Measurements from ENCODE around the gene GYPC. TPM values are rescaled to one million over a fixed set of nuclear protein-coding genes. Genes with fewer than 3 reads are reported as not detected.

The GYPC gene
- total and polyA plus RNA-seq, 2 of the 4 experiments (the other 2 are of a cell fraction), result 53.4 to 96.3 TPM

DNA sequence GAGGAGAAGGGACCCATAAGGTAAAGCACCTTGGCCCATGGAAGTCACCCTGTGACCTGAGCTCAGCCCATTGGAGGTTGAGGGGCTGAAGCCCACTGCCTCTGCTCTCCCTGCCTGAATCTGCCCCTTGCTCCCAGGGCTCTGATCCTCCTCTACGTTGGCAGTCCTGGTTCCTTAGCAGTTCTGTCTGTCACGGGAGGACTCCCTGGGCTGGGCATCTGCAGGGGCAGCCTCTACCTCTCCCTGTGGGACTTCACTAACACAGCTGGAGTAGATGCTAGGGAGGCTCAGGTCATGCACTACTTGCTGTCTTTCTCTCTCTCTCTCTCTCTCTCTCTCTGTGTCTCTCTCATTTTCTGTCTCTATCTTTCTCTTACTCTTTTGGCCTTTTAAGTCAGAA lies 8.7 kb downstream of the GYPC start:
- H3K4me2 ChIP-seq (ENCODE audit: low read depth, low read length), result no peak overlapping the region
- DNase-seq, result no peak
- H3K36me3 ChIP-seq (ENCODE audit: control insufficient read depth, insufficient read depth, low read length), result peaks cover 11% of the 10 kb centered on the region; the same call in 1 of the 2 replicates
- CTCF ChIA-PET, result no interaction called here
- no peak overlapping the region for H3K14ac ChIP-seq (replicated peaks; ENCODE audit: low read depth, low read length)
- no peak overlapping the region for H2BK5ac ChIP-seq (ENCODE audit: low read depth, low read length, poor library complexity, severe bottlenecking)
- no peak overlapping the region for H2AK9ac ChIP-seq (replicated peaks; ENCODE audit: low read depth, low read length, poor library complexity)
- POLR2A ChIA-PET (ENCODE audit: unreplicated experiment), result no interaction called here
- peaks cover 7% of the 10 kb centered on the region; the same call in 1 of the 2 replicates for H3K4me1 ChIP-seq (ENCODE audit: control insufficient read depth, insufficient read depth, low read length)
- H3K9ac ChIP-seq (ENCODE audit: low read depth, low read length), result no peak overlapping the region
- H4K8ac ChIP-seq (ENCODE audit: low read depth in 2 of 2, low read length in 2 of 2), result no peak overlapping the region
- no CpG with 5 or more reads among the region's 2 CpGs for WGBS, 2 experiments (ENCODE audit: extremely low coverage in 2 of 2, insufficient read length in 1 of 2)
- peaks cover 9% of the 10 kb centered on the region; the same call in 1 of the 2 replicates for H3K9me1 ChIP-seq (ENCODE audit: insufficient read depth, low read length)
- no peaks in the 10 kb centered on the region for H3K27me3 ChIP-seq (ENCODE audit: control insufficient read depth, insufficient read depth, low read length)
- intact Hi-C loops (cut with micrococcal nuclease) (no loop called here), in situ Hi-C loops (cut with MboI; ENCODE audit: low sequenced_read_pairs) (no loop called here), dilution Hi-C loops (cut with HindIII; ENCODE audit: low sequenced_read_pairs, unreplicated experiment) (no loop called here)
- no peak overlapping the region for H3K23ac ChIP-seq (ENCODE audit: low read depth, low read length)
- H3K4ac ChIP-seq (ENCODE audit: low read depth, low read length), result no peak overlapping the region
- no peak overlapping the region for H2BK15ac ChIP-seq (ENCODE audit: low read depth, low read length)
- no peak overlapping the region for H4K91ac ChIP-seq (ENCODE audit: insufficient read depth, low read depth, low read length)
- no peak for TF ChIP-seq MXI1 (IDR thresholded peaks at IDR 0.05; ENCODE audit: borderline replicate concordance, low read depth, low read length)
- TF ChIP-seq SMC3 (IDR thresholded peaks at IDR 0.05; ENCODE audit: low read depth, low read length), result no peak
- TF ChIP-seq CHD1 (IDR thresholded peaks at IDR 0.05; ENCODE audit: low read depth, low read length), result no peak
- no peak for TF ChIP-seq ELK1 (IDR thresholded peaks at IDR 0.05; ENCODE audit: borderline replicate concordance, low read depth, low read length)
- no peak for TF ChIP-seq POLR2A (IDR thresholded peaks at IDR 0.05; ENCODE audit: low read depth, low read length)
- no peak for TF ChIP-seq CEBPB (IDR thresholded peaks at IDR 0.05; ENCODE audit: low read depth, low read length)
- no peak for TF ChIP-seq BHLHE40 (IDR thresholded peaks at IDR 0.05; ENCODE audit: low read depth, low read length)
- no peak for TF ChIP-seq RAD21 (IDR thresholded peaks at IDR 0.05; ENCODE audit: low read length)
- no peak for TF ChIP-seq RCOR1 (IDR thresholded peaks at IDR 0.05; ENCODE audit: insufficient replicate concordance, low read length)
- TF ChIP-seq CTCF (conservative IDR thresholded peaks at IDR 0.05; ENCODE audit: low read depth, low read length), result no peak
- TF ChIP-seq, protein P1, sequence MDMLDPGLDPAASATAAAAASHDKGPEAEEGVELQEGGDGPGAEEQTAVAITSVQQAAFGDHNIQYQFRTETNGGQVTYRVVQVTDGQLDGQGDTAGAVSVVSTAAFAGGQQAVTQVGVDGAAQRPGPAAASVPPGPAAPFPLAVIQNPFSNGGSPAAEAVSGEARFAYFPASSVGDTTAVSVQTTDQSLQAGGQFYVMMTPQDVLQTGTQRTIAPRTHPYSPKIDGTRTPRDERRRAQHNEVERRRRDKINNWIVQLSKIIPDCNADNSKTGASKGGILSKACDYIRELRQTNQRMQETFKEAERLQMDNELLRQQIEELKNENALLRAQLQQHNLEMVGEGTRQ (IDR thresholded peaks at IDR 0.05; ENCODE audit: low read depth, low read length), result no peak
- no peak for TF ChIP-seq RFX5 (IDR thresholded peaks at IDR 0.05; ENCODE audit: low read depth, low read length)
- TF ChIP-seq FOS (IDR thresholded peaks at IDR 0.05; ENCODE audit: low read depth, low read length), result no peak
- TF ChIP-seq MAZ (IDR thresholded peaks at IDR 0.05; ENCODE audit: borderline replicate concordance, low read depth, low read length), result no peak
- no peak for TF ChIP-seq NFE2L2 (IDR thresholded peaks at IDR 0.05; ENCODE audit: low read depth, low read length)
- TF ChIP-seq MAFK (IDR thresholded peaks at IDR 0.05; ENCODE audit: low read depth, low read length), result no peak
- H4K20me1 ChIP-seq (ENCODE audit: insufficient read depth, low read length), result peaks cover 68% of the 10 kb centered on the region; the same call in 1 of the 2 replicates
- no peak overlapping the region for H2BK120ac ChIP-seq (ENCODE audit: low read depth, low read length)
- no peak overlapping the region for H2BK20ac ChIP-seq (ENCODE audit: low read depth, low read length)
- H3K4me3 ChIP-seq (ENCODE audit: insufficient read depth, low read depth, low read length), result no peak overlapping the region
- no peak overlapping the region for H3K56ac ChIP-seq (ENCODE audit: extremely low read depth, insufficient read depth, low read length)
- H3K18ac ChIP-seq (ENCODE audit: low read depth, low read length), result no peak overlapping the region
- ATAC-seq (ENCODE audit: low read depth), result no peak
- no TSS peak for BruUV-seq (replicated peaks)
- H4K5ac ChIP-seq (ENCODE audit: low read depth, low read length), result no peak overlapping the region
- H2AFZ ChIP-seq (replicated peaks; ENCODE audit: low read length, poor library complexity), result no peak overlapping the region
- H2AK5ac ChIP-seq (ENCODE audit: low read depth, low read length), result no peak overlapping the region
- H3K27ac ChIP-seq (ENCODE audit: insufficient read depth, low read length), result no peak overlapping the region
- H3K9me3 ChIP-seq (ENCODE audit: control insufficient read depth, insufficient read depth, low read length), result no peaks in the 10 kb centered on the region
- peaks cover 28 to 73% of the 10 kb centered on the region in 2 experiments for H3K79me1 ChIP-seq (ENCODE audit: low read depth in 1 of 2, low read length in 2 of 2)
